Uterus (tissue), 4 donors: ENCODE data around the gene RPS10. TPM values are rescaled to one million over a fixed set of nuclear protein-coding genes. Genes with fewer than 3 reads are reported as not detected.

Source experiments
- DNase-seq, 2 donors: peaks; one replicate each; pipeline ENCODE4 v3.0.0-alpha.2; 2019 to 2020
- H3K27ac ChIP-seq, 2 donors: fragments of 200-600 bp; sonication (generic); 1 replicate in 1 of 2; 2 replicates in 1 of 2; pipeline ENCODE4 v1.5.1; 2016 to 2018
- H3K27me3 ChIP-seq, 2 donors: fragments of 200-600 bp; sonication (generic); one replicate each; pipeline ENCODE4 v1.5.1; 2018 to 2019; ENCODE audit warnings: control low read depth in 1 of 2
- H3K36me3 ChIP-seq, 2 donors: fragments of 200-600 bp; sonication (generic); one replicate each; pipeline ENCODE4 v1.5.1; 2019; ENCODE audit warnings: control low read depth in 1 of 2
- H3K4me1 ChIP-seq, 2 donors: fragments of 200-600 bp; sonication (generic); one replicate each; pipeline ENCODE4 v1.5.1; 2018 to 2019; ENCODE audit warnings: control low read depth in 1 of 2
- H3K4me3 ChIP-seq, 2 donors: fragments of 200-600 bp; sonication (generic); 1 replicate in 1 of 2; 2 replicates in 1 of 2; pipeline ENCODE4 v1.5.1; 2018 to 2019; ENCODE audit warnings: mild to moderate bottlenecking in 1 of 2
- H3K9me3 ChIP-seq, 2 donors: fragments of 200-600 bp; sonication (generic); one replicate each; pipeline ENCODE4 v1.5.1; 2019; ENCODE audit warnings: control low read depth in 1 of 2
- POLR2A ChIP-seq, 2 donors: fragments of 450-650 bp; IDR thresholded peaks; one replicate each; pipeline ENCODE4 v1.6.1; 2016; ENCODE audit warnings: antibody characterized with exemption in 2 of 2, mild to moderate bottlenecking in 1 of 2, moderate library complexity in 1 of 2
- intact Hi-C: fragments of 100-400 bp; cut with DNase I; formaldehyde crosslinking; loops from one replicate; pipeline ENCODE4 v1.15.1; 2023; ENCODE audit warnings: low total_unique reads
- total RNA-seq, 4 donors: library from RNA; depleted of rRNA in 3 of 4; stranded (reverse); fragments of >200 nt in 3 of 4; gene quantifications; one replicate each; pipeline versions ENCODE4 v1.1.0 to v1.2.4, GENCODE V29; 2014 to 2023
- TF ChIP-seq, protein P1 (sequence below), 4 experiments: fragments of 200-600 bp in 2 of 4; fragments of 450-650 bp in 2 of 4; sonication (generic) in 2 of 4; IDR thresholded peaks; one replicate each; pipeline ENCODE4 v1.5.1; 2016 to 2019; ENCODE audit warnings: antibody characterized with exemption in 4 of 4, mild to moderate bottlenecking in 2 of 4, moderate library complexity in 1 of 4
- donor health status: DM: yes; HTN: yes; CAD: no.

RPS10 gene
- total RNA-seq, 4 donors from 2014 or later = 1,812 to 9,385 (median 3,859) TPM

DNA sequence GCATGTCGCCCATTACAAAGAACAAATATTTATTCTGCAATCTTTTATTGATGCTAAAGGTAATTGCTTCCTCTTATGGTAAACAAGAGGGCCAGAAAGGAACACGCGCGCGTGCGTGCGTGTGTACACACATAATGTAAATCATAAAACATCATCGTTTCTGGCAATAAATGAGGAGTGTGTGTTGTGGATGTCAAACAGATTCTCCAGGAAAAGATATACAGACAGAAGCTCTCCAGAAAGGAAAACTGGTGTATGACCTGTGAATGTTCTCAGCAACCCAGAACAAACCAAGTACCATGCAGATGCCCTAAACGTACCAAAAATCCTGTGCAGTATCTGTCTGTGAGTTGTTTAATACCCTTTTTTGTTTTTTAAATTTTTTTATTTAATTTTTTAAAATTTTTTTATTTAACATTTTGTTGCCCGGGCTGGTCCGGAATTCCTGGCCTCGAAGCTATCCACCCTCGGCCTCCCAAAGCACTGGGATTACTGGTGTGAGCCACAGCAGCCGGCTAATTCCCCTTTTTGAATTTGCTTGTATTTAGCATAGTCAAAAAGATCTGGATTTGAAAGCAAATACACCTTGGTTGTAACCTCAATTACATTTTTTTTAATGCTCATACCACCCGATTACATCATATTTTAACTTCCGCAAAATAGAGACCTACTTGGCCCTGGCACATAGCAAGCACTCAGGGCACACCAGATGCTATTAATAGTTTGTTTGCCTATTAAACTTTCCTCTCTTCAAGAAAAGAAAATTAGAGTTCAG, 32.5 kb downstream of the RPS10 start:
- TF ChIP-seq, protein P1, sequence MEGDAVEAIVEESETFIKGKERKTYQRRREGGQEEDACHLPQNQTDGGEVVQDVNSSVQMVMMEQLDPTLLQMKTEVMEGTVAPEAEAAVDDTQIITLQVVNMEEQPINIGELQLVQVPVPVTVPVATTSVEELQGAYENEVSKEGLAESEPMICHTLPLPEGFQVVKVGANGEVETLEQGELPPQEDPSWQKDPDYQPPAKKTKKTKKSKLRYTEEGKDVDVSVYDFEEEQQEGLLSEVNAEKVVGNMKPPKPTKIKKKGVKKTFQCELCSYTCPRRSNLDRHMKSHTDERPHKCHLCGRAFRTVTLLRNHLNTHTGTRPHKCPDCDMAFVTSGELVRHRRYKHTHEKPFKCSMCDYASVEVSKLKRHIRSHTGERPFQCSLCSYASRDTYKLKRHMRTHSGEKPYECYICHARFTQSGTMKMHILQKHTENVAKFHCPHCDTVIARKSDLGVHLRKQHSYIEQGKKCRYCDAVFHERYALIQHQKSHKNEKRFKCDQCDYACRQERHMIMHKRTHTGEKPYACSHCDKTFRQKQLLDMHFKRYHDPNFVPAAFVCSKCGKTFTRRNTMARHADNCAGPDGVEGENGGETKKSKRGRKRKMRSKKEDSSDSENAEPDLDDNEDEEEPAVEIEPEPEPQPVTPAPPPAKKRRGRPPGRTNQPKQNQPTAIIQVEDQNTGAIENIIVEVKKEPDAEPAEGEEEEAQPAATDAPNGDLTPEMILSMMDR (IDR thresholded peaks at IDR 0.05) = no peak
- TF ChIP-seq POLR2A (IDR thresholded peaks at IDR 0.05) = no peak
- intact Hi-C loops = loop anchor here (5.0 kb wide), 1 partner anchor 146 kb away; the partner anchor contains the start of gene SMIM29
- Histone ChIP-seq H3K4me1 (peaks cover 0 to 7% of the 10 kb centered on the region in 2 donors), H3K4me3 (peak overlapping the region; percentile 58 to 96), H3K27me3 (no peaks in the 10 kb centered on the region), H3K9me3 (no peaks in the 10 kb centered on the region), H3K27ac (peak overlapping the region; percentile 94 to 96), H3K36me3 (no peaks in the 10 kb centered on the region)
- DNase-seq = no peak

DNA sequence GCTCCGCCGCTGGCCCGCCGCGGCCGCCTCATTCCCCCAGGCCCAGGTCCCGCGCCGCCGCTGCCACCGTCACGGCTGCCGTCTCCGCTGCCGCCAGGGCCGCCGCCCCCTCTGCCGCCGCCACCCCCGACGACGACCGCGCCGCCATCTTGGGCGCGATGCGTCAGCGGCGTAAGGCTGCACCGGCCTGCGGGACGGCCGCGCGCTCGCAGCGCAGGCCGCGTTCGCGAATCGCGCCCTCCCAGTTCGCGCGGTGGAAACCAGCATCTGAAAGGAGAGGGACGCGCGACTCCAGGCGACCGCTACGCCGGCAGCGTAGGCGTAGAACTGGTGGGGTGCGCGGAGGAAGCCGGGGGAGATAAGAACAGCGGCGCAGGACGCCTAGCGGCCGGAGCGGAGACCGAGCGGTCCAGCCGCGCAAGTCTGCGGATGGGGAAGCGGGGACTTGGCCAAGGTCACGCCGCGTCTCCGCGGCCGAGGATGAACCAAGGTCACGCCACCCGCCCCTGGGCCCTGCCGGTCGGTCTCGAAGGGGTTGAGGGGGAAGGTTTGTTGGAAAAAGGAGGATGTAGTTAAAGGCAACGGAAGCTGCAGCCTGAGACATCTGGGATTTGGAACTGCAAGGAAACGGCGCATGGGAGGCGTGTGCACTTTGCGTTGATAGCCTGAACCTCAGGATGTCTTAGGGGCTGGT, 33.2 kb downstream of the RPS10 start, which contains the start of gene NUDT3:
NUDT3 (minus strand) TSS at position 173 of the 694 bp plus-strand sequence. CDS start 307 bp downstream, outside the sequence.
- Histone ChIP-seq H3K27me3 (no peaks in the 10 kb centered on the region), H3K4me1 (peaks cover 0 to 7% of the 10 kb centered on the region in 2 donors), H3K4me3 (peak within 1 kb of the TSS; percentile 58 to 96), H3K27ac (peak within 1 kb of the TSS; percentile 94 to 96), H3K9me3 (no peaks in the 10 kb centered on the region), H3K36me3 (no peaks in the 10 kb centered on the region)
- TF ChIP-seq, protein P1 (IDR thresholded peaks at IDR 0.05) = peak; percentile 73 to 95 (median 89)
- TF ChIP-seq POLR2A (IDR thresholded peaks at IDR 0.05) = peak; percentile 59 to 85
- intact Hi-C loops = loop anchor here (5.0 kb wide), 1 partner anchor 145 kb away; the partner anchor contains the start of gene SMIM29
- peak; percentile 94 to 96 for DNase-seq

DNA sequence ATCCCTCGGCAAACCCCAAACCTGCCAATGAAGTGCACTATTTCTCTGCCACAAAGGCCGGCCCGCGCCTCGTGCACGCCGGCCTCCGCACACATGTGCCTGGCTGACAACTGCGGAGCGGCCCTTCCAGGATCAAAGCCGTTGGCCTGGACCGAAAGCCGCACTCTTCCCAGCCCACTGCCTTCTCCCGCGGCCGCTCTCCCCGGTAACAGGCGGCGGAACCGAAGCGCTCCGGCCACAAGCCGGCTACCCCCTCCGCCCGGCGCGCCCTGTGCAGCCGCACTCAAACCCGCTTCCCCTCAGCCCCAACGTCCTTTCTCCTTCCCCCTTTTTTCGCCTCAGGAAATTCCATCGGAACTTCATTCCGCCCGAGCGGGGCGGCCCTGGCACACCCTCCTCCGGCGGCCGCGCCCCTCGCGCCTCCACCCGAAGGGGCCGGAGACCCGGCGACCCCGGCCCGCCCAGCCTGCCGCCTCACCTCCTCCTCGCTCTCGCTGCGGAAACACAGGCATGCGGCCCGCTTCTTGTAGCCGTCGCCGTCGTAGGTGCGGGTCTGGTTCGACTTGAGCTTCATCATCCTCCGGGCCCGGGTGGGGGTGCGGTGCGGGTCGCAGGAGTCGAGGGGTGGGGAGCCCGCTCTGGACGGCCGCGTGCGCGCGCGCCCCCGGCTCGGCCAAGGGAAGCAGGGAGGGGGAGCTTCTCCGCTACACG, 33.9 kb downstream of the RPS10 start:
- H3K4me3 ChIP-seq = peak overlapping the region; percentile 58 to 96
- intact Hi-C loops = loop anchor here (5.0 kb wide), 1 partner anchor 145 kb away; the partner anchor contains the start of gene SMIM29
- peak; percentile 40 to 46 for DNase-seq
- H3K36me3 ChIP-seq = no peaks in the 10 kb centered on the region
- H3K9me3 ChIP-seq = no peaks in the 10 kb centered on the region
- peak overlapping the region; percentile 94 to 96 for H3K27ac ChIP-seq
- H3K4me1 ChIP-seq = peaks cover 0 to 7% of the 10 kb centered on the region in 2 donors
- no peaks in the 10 kb centered on the region for H3K27me3 ChIP-seq
- TF ChIP-seq, protein P1 (IDR thresholded peaks at IDR 0.05) = no peak
- no peak for TF ChIP-seq POLR2A (IDR thresholded peaks at IDR 0.05)

DNA sequence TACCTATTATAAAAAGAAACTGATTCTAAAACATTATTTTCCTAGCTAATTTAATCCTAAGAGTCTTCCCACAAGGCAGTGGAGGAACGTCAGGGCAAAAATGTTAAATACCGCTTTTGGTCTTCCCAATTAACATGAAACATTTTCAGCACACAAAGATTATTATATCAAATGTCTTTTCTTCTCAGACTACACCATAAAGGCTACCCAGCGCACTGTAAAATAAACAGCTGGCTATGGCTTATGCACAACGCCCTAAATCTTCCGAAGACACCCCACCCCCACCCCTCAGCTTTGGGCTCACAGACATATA, 34.4 kb downstream of the RPS10 start:
- TF ChIP-seq, protein P1 (IDR thresholded peaks at IDR 0.05) = no peak
- TF ChIP-seq POLR2A (IDR thresholded peaks at IDR 0.05) = no peak
- no peaks in the 10 kb centered on the region for H3K27me3 ChIP-seq
- no peaks in the 10 kb centered on the region for H3K9me3 ChIP-seq
- H3K4me3 ChIP-seq = peak overlapping the region; percentile 58 to 96
- DNase-seq = no peak
- H3K36me3 ChIP-seq = no peaks in the 10 kb centered on the region
- H3K4me1 ChIP-seq = peaks cover 0 to 7% of the 10 kb centered on the region in 2 donors
- peak overlapping the region; percentile 94 to 96 for H3K27ac ChIP-seq
- intact Hi-C loops = loop anchor here (5.0 kb wide), 1 partner anchor 144 kb away; the partner anchor contains the start of gene SMIM29
